Anterior cingulate cortex (tissue), 58 donors: Measurements from ENCODE around the gene SEPTIN11.

Experiments used
- DNase-seq, 58 donors: peaks; one replicate each; lab custom pipeline; 2025; lab: John Stamatoyannopoulos, UW

Gene SEPTIN11

GRCh38 chr4:76974150-76974549 lies 24.6 kb downstream of the SEPTIN11 start:
- DNase-seq: no peak

GRCh38 chr4:76977113-76977512 lies 27.6 kb downstream of the SEPTIN11 start:
- DNase-seq: no peak

GRCh38 chr4:76977736-76978350 lies 28.3 kb downstream of the SEPTIN11 start:
- DNase-seq: no peak

GRCh38 chr4:76979236-76979635 lies 29.7 kb downstream of the SEPTIN11 start:
- DNase-seq: no peak

- no peak for DNase-seq
Observed at GRCh38 chr4:76980261-76980660, 30.7 kb downstream of the SEPTIN11 start.

GRCh38 chr4:76981644-76982043 lies 32.1 kb downstream of the SEPTIN11 start:
- no peak for DNase-seq

GRCh38 chr4:76982638-76983584 lies 33.4 kb downstream of the SEPTIN11 start:
- no peak for DNase-seq

- DNase-seq: no peak
Observed at GRCh38 chr4:76984127-76984526, 34.6 kb downstream of the SEPTIN11 start.

- peak in 9 of 58 donors; percentile 9 to 60 (median 23) for DNase-seq
Observed at GRCh38 chr4:76984788-76985211, 35.2 kb downstream of the SEPTIN11 start.

- DNase-seq: peak in 3 of 58 donors; percentile 2 to 15 (median 3)
Observed at GRCh38 chr4:76987153-76987591, 37.6 kb downstream of the SEPTIN11 start.

GRCh38 chr4:76987685-76988084 lies 38.1 kb downstream of the SEPTIN11 start:
- no peak for DNase-seq

- DNase-seq: no peak
Observed at GRCh38 chr4:76989391-76990061, 40.0 kb downstream of the SEPTIN11 start.

GRCh38 chr4:76990288-76991080 lies 40.9 kb downstream of the SEPTIN11 start:
- no peak for DNase-seq

- no peak for DNase-seq
Observed at GRCh38 chr4:76991161-76991660, 41.7 kb downstream of the SEPTIN11 start.

- peak in 2 of 58 donors; percentile 13 to 14 for DNase-seq
Observed at GRCh38 chr4:76993787-76994641, 44.5 kb downstream of the SEPTIN11 start.

- DNase-seq: no peak
Observed at GRCh38 chr4:76995776-76996175, 46.2 kb downstream of the SEPTIN11 start.

GRCh38 chr4:76996445-76996844 lies 46.9 kb downstream of the SEPTIN11 start:
- DNase-seq: no peak

GRCh38 chr4:76997077-76997476 lies 47.5 kb downstream of the SEPTIN11 start:
- no peak for DNase-seq

GRCh38 chr4:76997532-76997931 lies 48.0 kb downstream of the SEPTIN11 start:
- DNase-seq: peak in 27 of 58 donors; percentile 9 to 83 (median 43)
